Mesendoderm (in vitro differentiated cells): ENCODE measurements around the gene LMNB1.
"Not testable (repeated sequence)": the region's sequence is repeated elsewhere in the genome, so short reads cannot be mapped to it uniquely, and the experiment has no call there.

Experiments used
- DNase-seq: peaks from one replicate; pipeline ENCODE4 v3.0.0; 2013
- H2AK5ac ChIP-seq: 2 replicates; pipeline ENCODE4 v1.6.1; 2013; ENCODE audit warnings: low read length, inconsistent platforms
- H2BK120ac ChIP-seq: 2 replicates; pipeline ENCODE4 v1.6.1; 2013; ENCODE audit warnings: low read depth, mild to moderate bottlenecking, low read length, moderate library complexity, mixed read lengths
- H2BK15ac ChIP-seq: replicated peaks from 2 replicates; pipeline ENCODE4 v1.6.1; 2013; ENCODE audit warnings: low read depth, mild to moderate bottlenecking, moderate library complexity
- H2BK5ac ChIP-seq: 2 replicates; pipeline ENCODE4 v1.6.1; 2013; ENCODE audit warnings: low read length, inconsistent platforms
- H3K18ac ChIP-seq: 2 replicates; pipeline ENCODE4 v1.6.1; 2013; ENCODE audit warnings: mild to moderate bottlenecking, low read length, mixed read lengths
- H3K23ac ChIP-seq: one replicate; pipeline ENCODE4 v1.6.1; 2013; ENCODE audit warnings: low read length
- H3K27ac ChIP-seq: 2 replicates; pipeline ENCODE4 v1.5.1; 2013; ENCODE audit warnings: low read depth, mild to moderate bottlenecking, inconsistent platforms, low read length, moderate library complexity
- H3K27me3 ChIP-seq: 2 replicates; pipeline ENCODE4 v1.6.1; 2013; ENCODE audit warnings: low read length, control low read depth, mild to moderate bottlenecking, inconsistent platforms; ENCODE audit not compliant: insufficient read depth, poor library complexity
- H3K36me3 ChIP-seq: 2 replicates; pipeline ENCODE4 v1.6.1; 2013; ENCODE audit warnings: low read length, inconsistent platforms; ENCODE audit not compliant: control insufficient read depth, insufficient read depth
- H3K4ac ChIP-seq: one replicate; pipeline ENCODE4 v1.6.1; 2013; ENCODE audit warnings: low read depth, mild to moderate bottlenecking, low read length, moderate library complexity
- H3K4me1 ChIP-seq: 2 replicates; pipeline ENCODE4 v1.6.1; 2013; ENCODE audit warnings: low read depth, low read length, inconsistent platforms; ENCODE audit not compliant: control insufficient read depth
- H3K4me2 ChIP-seq: 2 replicates; pipeline ENCODE4 v1.6.1; 2013; ENCODE audit warnings: low read length
- H3K4me3 ChIP-seq: 2 replicates; pipeline ENCODE4 v1.5.1; 2013; ENCODE audit warnings: mild to moderate bottlenecking, low read length
- H3K56ac ChIP-seq: one replicate; pipeline ENCODE4 v1.6.1; 2013; ENCODE audit warnings: low read length
- H3K79me1 ChIP-seq: 2 replicates; pipeline ENCODE4 v1.6.1; 2013; ENCODE audit warnings: low read length, inconsistent platforms
- H3K79me2 ChIP-seq: 2 replicates; pipeline ENCODE4 v1.6.1; 2013; ENCODE audit warnings: mild to moderate bottlenecking, low read length; ENCODE audit not compliant: control insufficient read depth, insufficient read depth
- H3K9ac ChIP-seq: 2 replicates; pipeline ENCODE4 v1.6.1; 2013; ENCODE audit warnings: low read length, inconsistent platforms
- H4K5ac ChIP-seq: one replicate; pipeline ENCODE4 v1.6.1; 2013; ENCODE audit warnings: low read length
- H4K8ac ChIP-seq: one replicate; pipeline ENCODE4 v1.6.1; 2013; ENCODE audit warnings: low read depth, mild to moderate bottlenecking, control low read depth, low read length, moderate library complexity
- WGBS: extraction: QIAGEN DNeasy Blood & Tissue Kit; methylation state at CpG from one replicate; pipeline ENCODE4 v1.1.7; 2013; ENCODE audit warnings: low lambda C conversion rate, missing lambda C conversion rate; ENCODE audit not compliant: insufficient coverage; ENCODE audit errors: extremely low coverage; 5-methylcytosine and 5-hydroxymethylcytosine counted together

LMNB1 gene

GRCh38 chr5:126773536-126773935 lies 3.4 kb upstream of the LMNB1 start:
- DNase-seq, H3K4me2 ChIP-seq, H3K18ac ChIP-seq, H3K4me1 ChIP-seq, H3K23ac ChIP-seq, H4K8ac ChIP-seq, H3K56ac ChIP-seq, H2BK120ac ChIP-seq, H2AK5ac ChIP-seq, H3K4me3 ChIP-seq, H3K4ac ChIP-seq, H3K9ac ChIP-seq, H3K36me3 ChIP-seq, H3K79me1 ChIP-seq, H2BK5ac ChIP-seq, H3K27ac ChIP-seq, H3K27me3 ChIP-seq, H2BK15ac ChIP-seq, H4K5ac ChIP-seq: not testable (repeated sequence)
- no CpG with 5 or more reads among the region's 13 CpGs for WGBS
- peaks cover 13% of the 10 kb centered on the region for H3K79me2 ChIP-seq

- H3K27me3 ChIP-seq, H4K8ac ChIP-seq, H3K79me1 ChIP-seq, H3K4me2 ChIP-seq, H3K36me3 ChIP-seq, H3K4me1 ChIP-seq, H2BK5ac ChIP-seq, H4K5ac ChIP-seq, H3K4me3 ChIP-seq, H3K27ac ChIP-seq, H2BK15ac ChIP-seq, H2AK5ac ChIP-seq, DNase-seq, H3K9ac ChIP-seq, H2BK120ac ChIP-seq, H3K23ac ChIP-seq, H3K18ac ChIP-seq, H3K56ac ChIP-seq: not testable (repeated sequence)
- peak overlapping the region; percentile 2 for H3K4ac ChIP-seq
- H3K79me2 ChIP-seq, result peaks cover 24% of the 10 kb centered on the region
- WGBS, result no CpG with 5 or more reads among the region's 14 CpGs
These were observed 2.3 kb upstream of the LMNB1 start for GRCh38 chr5:126774595-126774994.

GRCh38 chr5:126777257-126777974 lies 480 bp downstream of the LMNB1 start:
- H3K4ac ChIP-seq, result peak overlapping the region; percentile 87
- H3K9ac ChIP-seq, result peak overlapping the region; percentile 100
- peaks cover 52% of the 10 kb centered on the region for H3K79me2 ChIP-seq
- peak overlapping the region; percentile 32 for H3K4me2 ChIP-seq
- peak overlapping the region; percentile 95 for H3K27ac ChIP-seq
- no peaks in the 10 kb centered on the region for H3K79me1 ChIP-seq
- no peak overlapping the region for H4K8ac ChIP-seq
- H3K4me1 ChIP-seq, result no peaks in the 10 kb centered on the region
- H3K36me3 ChIP-seq, result no peaks in the 10 kb centered on the region
- peak; percentile 75 for DNase-seq
- no peak overlapping the region for H2BK15ac ChIP-seq
- peak overlapping the region; percentile 100 for H3K23ac ChIP-seq
- H3K27me3 ChIP-seq, result no peaks in the 10 kb centered on the region
- peak overlapping the region; percentile 98 for H3K56ac ChIP-seq
- H3K4me3 ChIP-seq, result peak overlapping the region; percentile 66
- peak overlapping the region; percentile 18 for H2BK120ac ChIP-seq
- H4K5ac ChIP-seq, result no peak overlapping the region
- peak overlapping the region; percentile 96 for H2BK5ac ChIP-seq
- H2AK5ac ChIP-seq, result peak overlapping the region; percentile 52
- no CpG with 5 or more reads among the region's 93 CpGs for WGBS
- peak overlapping the region; percentile 91 for H3K18ac ChIP-seq

GRCh38 chr5:126777975-126778674 lies 1.2 kb downstream of the LMNB1 start:
- peak overlapping the region; percentile 87 for H3K4ac ChIP-seq
- H2BK15ac ChIP-seq, result no peak overlapping the region
- H2BK120ac ChIP-seq, result peak overlapping the region; percentile 8
- H2BK5ac ChIP-seq, result peak overlapping the region; percentile 96
- H3K27ac ChIP-seq, result peak overlapping the region; percentile 95
- DNase-seq, result peak; percentile 98
- H3K4me1 ChIP-seq, result no peaks in the 10 kb centered on the region
- H3K18ac ChIP-seq, result peak overlapping the region; percentile 92
- peak overlapping the region; percentile 99 for H3K4me2 ChIP-seq
- H3K23ac ChIP-seq, result peak overlapping the region; percentile 100
- H3K36me3 ChIP-seq, result no peaks in the 10 kb centered on the region
- H3K9ac ChIP-seq, result peak overlapping the region; percentile 100
- peaks cover 58% of the 10 kb centered on the region for H3K79me2 ChIP-seq
- H3K4me3 ChIP-seq, result peak overlapping the region; percentile 66
- H4K8ac ChIP-seq, result no peak overlapping the region
- H2AK5ac ChIP-seq, result peak overlapping the region; percentile 52
- WGBS, result no CpG with 5 or more reads among the region's 66 CpGs
- no peak overlapping the region for H4K5ac ChIP-seq
- no peaks in the 10 kb centered on the region for H3K79me1 ChIP-seq
- no peaks in the 10 kb centered on the region for H3K27me3 ChIP-seq
- peak overlapping the region; percentile 98 for H3K56ac ChIP-seq

- Histone ChIP-seq H2BK15ac (no peak overlapping the region), H3K4me2 (peak overlapping the region; percentile 99), H3K9ac (peak overlapping the region; percentile 100), H3K4me3 (peak overlapping the region; percentile 66), H3K36me3 (no peaks in the 10 kb centered on the region), H3K27ac (peak overlapping the region; percentile 69), H3K27me3 (no peaks in the 10 kb centered on the region), H2AK5ac (peak overlapping the region; percentile 4), H3K4me1 (no peaks in the 10 kb centered on the region), H4K8ac (no peak overlapping the region), H3K23ac (peak overlapping the region; percentile 59), H3K56ac (peak overlapping the region; percentile 98), H3K18ac (peak overlapping the region; percentile 92), H2BK5ac (peak overlapping the region; percentile 96), H3K79me1 (no peaks in the 10 kb centered on the region), H4K5ac (no peak overlapping the region), H3K4ac (peak overlapping the region; percentile 58), H2BK120ac (no peak overlapping the region), H3K79me2 (peaks cover 64% of the 10 kb centered on the region)
- no CpG with 5 or more reads among the region's 17 CpGs for WGBS
- DNase-seq, result peak; percentile 54
These were observed 1.9 kb downstream of the LMNB1 start for GRCh38 chr5:126778675-126779403.
